GM12878 (cell line): ENCODE measurements around the gene ZNF501. TPM values are rescaled to one million over a fixed set of nuclear protein-coding genes. Genes with fewer than 3 reads are reported as not detected.

Experiments
- ASH2L ChIP-seq: fragments of 300-600, 200-600 bp; sonication (generic); IDR thresholded peaks from 2 replicates; pipeline ENCODE4 v1.6.1; 2017; ENCODE audit warnings: low read depth, mild to moderate bottlenecking, borderline replicate concordance
- ATF3 ChIP-seq: IDR thresholded peaks from 2 replicates; pipeline ENCODE4 v1.6.1; 2011; ENCODE audit warnings: low read depth, mild to moderate bottlenecking, low read length, moderate library complexity, borderline replicate concordance; ENCODE audit errors: extremely low read depth
- BMI1 ChIP-seq: fragments of 450-650 bp; IDR thresholded peaks from 2 replicates; pipeline ENCODE4 v1.6.1; 2016; ENCODE audit warnings: mild to moderate bottlenecking, moderate library complexity, borderline replicate concordance
- CBFB ChIP-seq: IDR thresholded peaks from 2 replicates; pipeline ENCODE4 v1.6.1; 2016; ENCODE audit warnings: antibody characterized with exemption, low read depth
- E2F8 ChIP-seq: fragments of 450-650 bp; IDR thresholded peaks from 2 replicates; pipeline ENCODE4 v1.6.1; 2018; ENCODE audit warnings: mild to moderate bottlenecking, low read depth, moderate library complexity; ENCODE audit not compliant: partially characterized antibody
- ETV6 ChIP-seq, 2 experiments: fragments of 450-650 bp in 1 of 2; IDR thresholded peaks in 1 of 2; conservative IDR thresholded peaks in 1 of 2; 2 replicates each; pipeline ENCODE4 v1.6.1; 2014; ENCODE audit warnings: antibody characterized with exemption in 1 of 2, borderline replicate concordance in 1 of 2, low read depth in 1 of 2, mild to moderate bottlenecking in 1 of 2, moderate library complexity in 1 of 2
- FOXK2 ChIP-seq: fragments of 450-650 bp; IDR thresholded peaks from 2 replicates; pipeline ENCODE4 v1.6.1; 2017; ENCODE audit warnings: mild to moderate bottlenecking, moderate library complexity
- GATAD2B ChIP-seq: fragments of 450-650 bp; conservative IDR thresholded peaks from 2 replicates; pipeline ENCODE4 v1.6.1; 2017; ENCODE audit warnings: low read depth, mild to moderate bottlenecking, moderate library complexity
- IRF3 ChIP-seq: fragments of 450-650 bp; IDR thresholded peaks from 2 replicates; pipeline ENCODE4 v1.6.1; 2014; ENCODE audit warnings: mild to moderate bottlenecking
- IRF4 ChIP-seq: IDR thresholded peaks from 2 replicates; pipeline ENCODE4 v1.6.1; 2011; ENCODE audit warnings: low read depth, low read length
- KLF5 ChIP-seq: fragments of 450-650 bp; IDR thresholded peaks from 2 replicates; pipeline ENCODE4 v1.6.1; 2014; ENCODE audit warnings: mild to moderate bottlenecking; ENCODE audit not compliant: partially characterized antibody
- NR2C1 ChIP-seq: fragments of 450-650 bp; IDR thresholded peaks from 2 replicates; pipeline ENCODE4 v1.6.1; 2017; ENCODE audit warnings: antibody characterized with exemption, mild to moderate bottlenecking, moderate library complexity
- POLR2AphosphoS2 ChIP-seq: IDR thresholded peaks from 2 replicates; pipeline ENCODE4 v1.6.1; 2011; ENCODE audit warnings: low read depth, mild to moderate bottlenecking, low read length, improper control_type of control experiment, moderate library complexity
- RAD21 ChIP-seq: IDR thresholded peaks from 2 replicates; pipeline ENCODE4 v1.6.1; 2011; ENCODE audit warnings: mild to moderate bottlenecking, low read depth, low read length, moderate library complexity; ENCODE audit not compliant: insufficient read depth
- USF2 ChIP-seq: IDR thresholded peaks from 2 replicates; pipeline ENCODE4 v1.6.1; 2011; ENCODE audit warnings: low read depth, low read length, improper control_type of control experiment, borderline replicate concordance
- ZBED1 ChIP-seq: IDR thresholded peaks from 2 replicates; pipeline ENCODE4 v1.6.1; 2016; ENCODE audit warnings: borderline replicate concordance
- ZNF217 ChIP-seq: fragments of 450-650 bp; IDR thresholded peaks from 2 replicates; pipeline ENCODE4 v1.6.1; 2017; ENCODE audit warnings: antibody characterized with exemption, mild to moderate bottlenecking
- polyA plus RNA-seq, 11 experiments: library from polyadenylated mRNA; depleted of rRNA in 4 of 11; unstranded in 6 of 11; stranded (reverse) in 5 of 11; fragments of >200 nt; fragmentation: Nextera tagmentation in 4 of 11; fragmentation: Illumina TruSeq in 1 of 11; extraction: Ambion mirVana in 4 of 11; extraction: Trizol in 1 of 11; gene quantifications; 1 replicate in 1 of 11; 2 replicates in 10 of 11; pipeline versions ENCODE4 v1.2.1 to v1.2.3, GENCODE V29; 2011 to 2016; ENCODE audit warnings: inconsistent platforms in 2 of 11, missing spikeins in 2 of 11, low read depth in 1 of 11
- total RNA-seq, 4 experiments: library from RNA; depleted of rRNA in 3 of 4; stranded (reverse); fragments of >200 nt in 3 of 4; fragmentation: Illumina TruSeq in 1 of 4; extraction: Trizol in 1 of 4; gene quantifications; 2 replicates each; pipeline versions ENCODE4 v1.2.1 to v1.2.3, GENCODE V29; 2013 to 2021
- TF ChIP-seq, protein P1 (sequence below): IDR thresholded peaks from 2 replicates; pipeline ENCODE4 v1.6.1; 2012; ENCODE audit warnings: low read depth, low read length, improper control_type of control experiment
- TF ChIP-seq, protein P2 (sequence below): fragments of 450-650 bp; formaldehyde crosslinking; IDR thresholded peaks from 2 replicates; pipeline ENCODE4 v1.4.0; 2020; ENCODE audit warnings: mild to moderate bottlenecking, moderate library complexity

Gene ZNF501
- total and polyA plus RNA-seq, 10 of the 15 experiments (the other 5 are each of a cell fraction or from before 2014, with no cell fraction given), result 0.35 to 3.8 (median 1.7) TPM

GRCh38 chr3:44761424-44762169 is 32.2 kb downstream of the ZNF501 start, which contains the start of the genes KIAA1143 and KIF15 (continued):
- TF ChIP-seq RAD21 (no peak), ASH2L (no peak), IRF4 (no peak), IRF3 (no peak), ETV6 (conservative IDR thresholded peaks at IDR 0.05 in 1 of 2, IDR thresholded peaks at IDR 0.05 in 1 of 2; ENCODE audit: borderline replicate concordance in 1 of 2, low read depth in 1 of 2) (no peak), E2F8 (peak; percentile 77), NR2C1 (peak; percentile 84), FOXK2 (peak; percentile 44; the same call in 1 of the 2 replicates), BMI1 (no peak), ZNF217 (no peak), GATAD2B (peak; percentile 70; the same call in 1 of the 2 replicates), POLR2AphosphoS2 (peak; percentile 90; the same call in 1 of the 2 replicates), CBFB (no peak), ATF3 (peak; percentile 82; the same call in 1 of the 2 replicates), ZBED1 (no peak), USF2 (no peak; the same call in 1 of the 2 replicates), KLF5 (peak; percentile 78)
- TF ChIP-seq, protein P1, sequence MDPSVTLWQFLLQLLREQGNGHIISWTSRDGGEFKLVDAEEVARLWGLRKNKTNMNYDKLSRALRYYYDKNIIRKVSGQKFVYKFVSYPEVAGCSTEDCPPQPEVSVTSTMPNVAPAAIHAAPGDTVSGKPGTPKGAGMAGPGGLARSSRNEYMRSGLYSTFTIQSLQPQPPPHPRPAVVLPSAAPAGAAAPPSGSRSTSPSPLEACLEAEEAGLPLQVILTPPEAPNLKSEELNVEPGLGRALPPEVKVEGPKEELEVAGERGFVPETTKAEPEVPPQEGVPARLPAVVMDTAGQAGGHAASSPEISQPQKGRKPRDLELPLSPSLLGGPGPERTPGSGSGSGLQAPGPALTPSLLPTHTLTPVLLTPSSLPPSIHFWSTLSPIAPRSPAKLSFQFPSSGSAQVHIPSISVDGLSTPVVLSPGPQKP, result peak; percentile 50; the same call in 1 of the 2 replicates
- TF ChIP-seq, protein P2, sequence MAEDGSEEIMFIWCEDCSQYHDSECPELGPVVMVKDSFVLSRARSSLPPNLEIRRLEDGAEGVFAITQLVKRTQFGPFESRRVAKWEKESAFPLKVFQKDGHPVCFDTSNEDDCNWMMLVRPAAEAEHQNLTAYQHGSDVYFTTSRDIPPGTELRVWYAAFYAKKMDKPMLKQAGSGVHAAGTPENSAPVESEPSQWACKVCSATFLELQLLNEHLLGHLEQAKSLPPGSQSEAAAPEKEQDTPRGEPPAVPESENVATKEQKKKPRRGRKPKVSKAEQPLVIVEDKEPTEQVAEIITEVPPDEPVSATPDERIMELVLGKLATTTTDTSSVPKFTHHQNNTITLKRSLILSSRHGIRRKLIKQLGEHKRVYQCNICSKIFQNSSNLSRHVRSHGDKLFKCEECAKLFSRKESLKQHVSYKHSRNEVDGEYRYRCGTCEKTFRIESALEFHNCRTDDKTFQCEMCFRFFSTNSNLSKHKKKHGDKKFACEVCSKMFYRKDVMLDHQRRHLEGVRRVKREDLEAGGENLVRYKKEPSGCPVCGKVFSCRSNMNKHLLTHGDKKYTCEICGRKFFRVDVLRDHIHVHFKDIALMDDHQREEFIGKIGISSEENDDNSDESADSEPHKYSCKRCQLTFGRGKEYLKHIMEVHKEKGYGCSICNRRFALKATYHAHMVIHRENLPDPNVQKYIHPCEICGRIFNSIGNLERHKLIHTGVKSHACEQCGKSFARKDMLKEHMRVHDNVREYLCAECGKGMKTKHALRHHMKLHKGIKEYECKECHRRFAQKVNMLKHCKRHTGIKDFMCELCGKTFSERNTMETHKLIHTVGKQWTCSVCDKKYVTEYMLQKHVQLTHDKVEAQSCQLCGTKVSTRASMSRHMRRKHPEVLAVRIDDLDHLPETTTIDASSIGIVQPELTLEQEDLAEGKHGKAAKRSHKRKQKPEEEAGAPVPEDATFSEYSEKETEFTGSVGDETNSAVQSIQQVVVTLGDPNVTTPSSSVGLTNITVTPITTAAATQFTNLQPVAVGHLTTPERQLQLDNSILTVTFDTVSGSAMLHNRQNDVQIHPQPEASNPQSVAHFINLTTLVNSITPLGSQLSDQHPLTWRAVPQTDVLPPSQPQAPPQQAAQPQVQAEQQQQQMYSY, result no peak
